Esophagus squamous epithelium (tissue), 4 donors: ENCODE results near the gene FHIT.

ENCODE experiments used
- CTCF ChIP-seq, 6 experiments: fragments of 450-650 bp in 4 of 6; fragments of 200-600 bp in 2 of 6; sonication (generic) in 2 of 6; IDR thresholded peaks; one replicate each; pipeline ENCODE4 v1.5.1; 2016 to 2019; ENCODE audit warnings: antibody characterized with exemption in 6 of 6, mild to moderate bottlenecking in 4 of 6, moderate library complexity in 4 of 6
- POLR2A ChIP-seq, 4 donors: fragments of 450-650 bp; IDR thresholded peaks; one replicate each; pipeline ENCODE4 v1.6.1; 2017; ENCODE audit warnings: antibody characterized with exemption in 4 of 4, mild to moderate bottlenecking in 4 of 4, moderate library complexity in 3 of 4

- no peak for TF ChIP-seq CTCF (IDR thresholded peaks at IDR 0.05)
- no peak for TF ChIP-seq POLR2A (IDR thresholded peaks at IDR 0.05)
Observed at GRCh38 chr3:60431599-60431958, 819.7 kb downstream of the FHIT start.
